C4-2B (cell line): ENCODE data around the gene VSTM4.

Experiments
- H3K27ac ChIP-seq: fragments of 450-650 bp; 2 replicates; pipeline ENCODE4 v1.5.1; 2017
- CTCF ChIP-seq: fragments of 450-650 bp; conservative IDR thresholded peaks from 2 replicates; pipeline ENCODE4 v1.5.1; 2017; ENCODE audit warnings: mild to moderate bottlenecking
- ZFX ChIP-seq: fragments of 450-650 bp; IDR thresholded peaks from 2 replicates; pipeline ENCODE4 v1.6.1; 2017

VSTM4 gene

GRCh38 chr10:49000437-49001398, 114.6 kb downstream of the VSTM4 start:
- H3K27ac ChIP-seq: no peak overlapping the region
- TF ChIP-seq CTCF: no peak
- TF ChIP-seq ZFX: no peak

GRCh38 chr10:48999346-48999745, 116.0 kb downstream of the VSTM4 start:
- no peak overlapping the region for H3K27ac ChIP-seq
- no peak for TF ChIP-seq CTCF
- no peak for TF ChIP-seq ZFX

GRCh38 chr10:48996329-48996728, 119.0 kb downstream of the VSTM4 start:
- H3K27ac ChIP-seq: no peak overlapping the region
- TF ChIP-seq CTCF (no peak), ZFX (no peak)

- TF ChIP-seq CTCF (no peak), ZFX (no peak)
- H3K27ac ChIP-seq: no peak overlapping the region
These were observed 121.7 kb downstream of the VSTM4 start for GRCh38 chr10:48993627-48994026.

GRCh38 chr10:48990226-48990625, 125.1 kb downstream of the VSTM4 start:
- H3K27ac ChIP-seq: no peak overlapping the region
- TF ChIP-seq CTCF: no peak
- TF ChIP-seq ZFX: no peak

GRCh38 chr10:48985621-48986158, 129.6 kb downstream of the VSTM4 start:
- TF ChIP-seq CTCF (no peak), ZFX (no peak)
- H3K27ac ChIP-seq: no peak overlapping the region

- H3K27ac ChIP-seq: no peak overlapping the region
- no peak for TF ChIP-seq ZFX
- TF ChIP-seq CTCF: no peak
These were observed 131.5 kb downstream of the VSTM4 start for GRCh38 chr10:48983648-48984351.
